Left lung (tissue), 10 donors: Measurements from ENCODE around the gene HNRNPA0. TPM values are rescaled to one million over a fixed set of nuclear protein-coding genes. Genes with fewer than 3 reads are reported as not detected.

ENCODE experiments used
- ATAC-seq: fragments of 200-7000 bp; cut with Tn5 transposase; one replicate; pipeline ENCODE4 v1.9.1; 2020; ENCODE audit warnings: moderate library complexity
- DNase-seq, 4 donors: peaks; one replicate each; pipeline ENCODE4 v3.0.0-alpha.2; 2013 to 2020
- H3K27ac ChIP-seq, 2 donors: fragments of 200-600 bp; sonication (generic) in 1 of 2; one replicate each; pipeline versions ENCODE4 v1.5.0 to v1.8.0; 2020 to 2021
- H3K27me3 ChIP-seq, 2 donors: fragments of 200-600 bp; sonication (generic) in 1 of 2; one replicate each; pipeline versions ENCODE4 v1.5.0 to v1.8.0; 2020 to 2021
- H3K36me3 ChIP-seq, 2 donors: fragments of 200-600 bp; sonication (generic) in 1 of 2; one replicate each; pipeline versions ENCODE4 v1.5.0 to v1.8.0; 2020 to 2021
- H3K4me1 ChIP-seq, 2 donors: fragments of 200-600 bp; one replicate each; pipeline ENCODE4 v1.8.0; 2021
- H3K4me3 ChIP-seq, 2 donors: fragments of 200-600 bp; sonication (generic) in 1 of 2; one replicate each; pipeline versions ENCODE4 v1.5.0 to v1.8.0; 2020 to 2021; ENCODE audit warnings: mild to moderate bottlenecking in 1 of 2
- H3K9me3 ChIP-seq, 2 donors: fragments of 200-600 bp; sonication (generic) in 1 of 2; one replicate each; pipeline versions ENCODE4 v1.5.0 to v1.8.0; 2020 to 2021
- intact Hi-C, 2 donors: fragments of 100-400 bp; cut with DNase I; formaldehyde crosslinking; loops; one replicate each; pipeline versions ENCODE4 v1.11.2 to v1.14.2; 2022
- polyA plus RNA-seq, 6 donors: library from polyadenylated mRNA; unstranded; fragments of 120-200 nt; gene quantifications; one replicate each; pipeline ENCODE4 v1.2.1, GENCODE V29; 2013; ENCODE audit not compliant: insufficient read length in 6 of 6
- total RNA-seq, 2 donors: library from RNA; stranded (reverse); fragmentation: NEBNext Ultra II Directional; extraction: Animal tissue kit (Norgen Biotek cat#: 25700); gene quantifications; one replicate each; pipeline ENCODE4 v1.2.1, GENCODE V29; 2021
- TF ChIP-seq, protein P1 (sequence below), 2 donors: fragments of 200-600 bp; sonication (generic) in 1 of 2; IDR thresholded peaks; one replicate each; pipeline versions ENCODE4 v1.5.0 to v1.8.0; 2021; ENCODE audit warnings: antibody characterized with exemption in 2 of 2
- donor health status: DM: no; HTN: yes; CAD: no.
- donor health status: DM: no; HTN: no; CAD: no.

The HNRNPA0 gene
- total and polyA plus RNA-seq, 8 donors: 22.7 to 83.3 (median 71.1) TPM

DNA sequence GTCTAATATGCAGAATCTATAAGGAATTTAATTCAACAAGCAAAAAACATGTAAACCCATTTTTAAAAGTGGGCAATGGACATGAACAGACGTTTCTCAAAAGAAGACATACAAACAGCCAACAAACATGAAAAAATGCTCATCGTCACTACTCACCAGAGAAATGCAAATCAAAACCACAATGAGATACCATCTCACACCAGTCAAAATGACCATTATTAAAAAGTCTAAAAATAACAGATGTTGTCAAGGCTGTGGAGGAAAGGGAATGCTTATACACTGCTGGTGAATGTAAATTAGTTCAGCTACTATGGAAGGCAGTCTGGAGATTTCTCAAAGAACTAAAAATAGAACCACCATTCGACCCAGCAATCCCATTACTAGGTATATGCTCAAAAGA is 15.2 kb downstream of the HNRNPA0 start:
- intact Hi-C loops: loop anchor here in 1 of 2 donors (5.0 kb wide), 1 partner anchor 82 kb away; no protein-coding TSS in a partner anchor
- Histone ChIP-seq H3K36me3 (no peaks in the 10 kb centered on the region), H3K27me3 (peaks cover 0 to 6% of the 10 kb centered on the region in 2 donors), H3K9me3 (no peaks in the 10 kb centered on the region), H3K27ac (no peak overlapping the region), H3K4me3 (no peak overlapping the region), H3K4me1 (peaks cover 8 to 45% of the 10 kb centered on the region in 2 donors)
- no peak for DNase-seq
- TF ChIP-seq, protein P1, sequence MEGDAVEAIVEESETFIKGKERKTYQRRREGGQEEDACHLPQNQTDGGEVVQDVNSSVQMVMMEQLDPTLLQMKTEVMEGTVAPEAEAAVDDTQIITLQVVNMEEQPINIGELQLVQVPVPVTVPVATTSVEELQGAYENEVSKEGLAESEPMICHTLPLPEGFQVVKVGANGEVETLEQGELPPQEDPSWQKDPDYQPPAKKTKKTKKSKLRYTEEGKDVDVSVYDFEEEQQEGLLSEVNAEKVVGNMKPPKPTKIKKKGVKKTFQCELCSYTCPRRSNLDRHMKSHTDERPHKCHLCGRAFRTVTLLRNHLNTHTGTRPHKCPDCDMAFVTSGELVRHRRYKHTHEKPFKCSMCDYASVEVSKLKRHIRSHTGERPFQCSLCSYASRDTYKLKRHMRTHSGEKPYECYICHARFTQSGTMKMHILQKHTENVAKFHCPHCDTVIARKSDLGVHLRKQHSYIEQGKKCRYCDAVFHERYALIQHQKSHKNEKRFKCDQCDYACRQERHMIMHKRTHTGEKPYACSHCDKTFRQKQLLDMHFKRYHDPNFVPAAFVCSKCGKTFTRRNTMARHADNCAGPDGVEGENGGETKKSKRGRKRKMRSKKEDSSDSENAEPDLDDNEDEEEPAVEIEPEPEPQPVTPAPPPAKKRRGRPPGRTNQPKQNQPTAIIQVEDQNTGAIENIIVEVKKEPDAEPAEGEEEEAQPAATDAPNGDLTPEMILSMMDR (IDR thresholded peaks at IDR 0.05): no peak
- no peak for ATAC-seq

DNA sequence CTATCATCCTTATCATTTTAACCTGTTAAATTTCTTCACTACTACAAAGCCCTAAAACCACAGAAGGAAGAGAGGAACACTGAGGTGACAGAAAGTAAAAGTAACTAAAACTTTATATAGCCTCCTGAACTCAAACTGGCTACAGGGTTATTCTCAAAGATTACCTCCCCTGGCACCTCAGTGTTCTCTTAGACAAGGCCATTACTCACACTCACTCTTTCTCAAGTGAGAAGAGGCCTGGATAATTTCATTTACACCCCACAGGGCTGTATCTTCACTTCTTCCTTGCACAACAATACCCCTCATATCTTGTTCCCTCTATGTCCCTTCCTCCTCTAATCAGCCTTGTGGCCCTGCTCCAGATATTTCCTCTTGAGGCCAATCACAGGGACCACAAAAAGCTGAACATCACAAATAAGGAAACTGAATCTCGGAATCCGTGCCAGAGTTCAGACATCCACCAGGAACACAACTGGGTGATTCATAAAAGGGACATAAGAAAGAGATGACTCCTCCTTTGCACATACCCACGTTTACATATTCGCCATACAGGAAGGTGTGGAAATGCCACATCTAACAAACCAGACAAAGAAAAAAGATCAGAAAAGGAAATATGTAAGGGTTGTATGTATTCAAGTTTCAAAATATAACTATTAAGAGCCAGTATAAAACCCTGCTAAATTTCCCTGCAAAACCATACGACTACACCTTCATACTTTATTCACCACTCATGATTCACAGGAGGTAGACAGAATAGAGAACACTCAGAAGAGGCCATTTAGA is 16.6 kb downstream of the HNRNPA0 start:
- H3K9me3 ChIP-seq: no peaks in the 10 kb centered on the region
- no peak for ATAC-seq

DNA sequence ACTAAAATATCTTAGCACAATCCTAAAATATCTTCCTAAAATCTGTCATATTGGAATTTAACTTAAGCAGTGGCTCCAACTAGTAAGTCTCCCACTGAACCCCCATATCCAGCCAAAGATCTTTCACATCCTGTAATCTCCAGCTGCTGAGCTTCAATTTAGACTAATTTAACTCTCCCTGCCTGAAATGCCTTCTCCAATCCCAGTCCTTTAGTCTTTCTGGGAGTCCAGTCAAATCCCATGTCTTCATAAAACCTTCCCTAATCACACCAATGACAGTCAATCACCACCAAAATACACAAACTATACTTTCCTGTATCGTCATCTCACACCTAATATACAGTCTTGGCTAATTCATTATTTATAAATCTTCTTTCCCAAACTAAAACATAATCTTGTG is 17.7 kb downstream of the HNRNPA0 start:
- Histone ChIP-seq H3K4me3 (no peak overlapping the region), H3K27me3 (peaks cover 0 to 6% of the 10 kb centered on the region in 2 donors), H3K36me3 (no peaks in the 10 kb centered on the region), H3K4me1 (peaks cover 8 to 45% of the 10 kb centered on the region in 2 donors), H3K27ac (peak overlapping the region in 1 of 2 donors; percentile 70), H3K9me3 (no peaks in the 10 kb centered on the region)
- TF ChIP-seq, protein P1 (IDR thresholded peaks at IDR 0.05): no peak
- intact Hi-C loops: loop anchor here in 1 of 2 donors (5.0 kb wide), 1 partner anchor 79 kb away; no protein-coding TSS in a partner anchor
- ATAC-seq (no peak), DNase-seq (peak in 2 of 4 donors; percentile 80 to 82)

More for the DNA sequence above, 16.6 kb downstream of the HNRNPA0 start:
- Histone ChIP-seq H3K27ac (peak overlapping the region in 1 of 2 donors; percentile 37), H3K4me1 (peaks cover 8 to 45% of the 10 kb centered on the region in 2 donors), H3K4me3 (no peak overlapping the region), H3K27me3 (peaks cover 0 to 6% of the 10 kb centered on the region in 2 donors), H3K36me3 (no peaks in the 10 kb centered on the region)
- intact Hi-C loops: loop anchor here in 1 of 2 donors (5.0 kb wide), 1 partner anchor 80 kb away; no protein-coding TSS in a partner anchor
- TF ChIP-seq, protein P1 (IDR thresholded peaks at IDR 0.05): no peak
- peak in 2 of 4 donors; percentile 30 to 43 for DNase-seq

DNA sequence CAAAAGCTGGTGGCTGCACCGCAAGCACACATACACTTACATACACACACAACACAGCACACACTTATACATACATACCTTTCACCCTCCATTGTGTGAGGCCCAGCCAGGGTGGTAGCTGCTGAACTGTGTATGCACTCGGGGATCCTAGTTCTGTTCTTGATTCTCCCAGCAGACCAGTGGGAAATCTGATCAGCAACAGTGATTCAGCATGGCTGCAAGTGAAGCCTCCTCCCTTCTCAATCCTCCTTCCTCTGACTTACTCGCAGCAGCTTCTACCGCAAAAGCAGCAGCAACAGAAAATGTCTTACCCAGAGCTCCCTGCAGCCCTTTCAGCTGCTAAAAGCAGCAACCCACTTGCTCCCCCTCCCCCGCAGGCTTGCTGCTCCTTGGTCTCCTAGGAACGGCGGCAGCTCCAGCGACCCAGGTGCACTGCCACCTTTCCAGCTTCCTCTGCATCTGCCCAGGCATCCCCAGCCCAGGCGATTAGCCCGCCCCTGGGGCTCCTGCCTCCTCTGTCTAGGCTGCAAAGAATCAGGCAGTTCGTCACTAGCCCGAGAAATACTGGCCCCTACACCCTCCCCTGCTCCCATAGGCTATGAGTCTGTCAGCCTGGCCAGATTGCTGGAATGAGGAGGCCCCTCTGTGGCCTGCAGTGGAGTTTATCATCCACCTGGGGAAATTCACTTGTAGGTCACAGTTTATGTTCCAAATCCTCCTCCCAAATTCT is 18.4 kb downstream of the HNRNPA0 start, which contains the start of gene KLHL3:
KLHL3 (minus strand) TSS at position 535 of the 730 bp plus-strand sequence; CDS start at position 92, 443 bp downstream.
- intact Hi-C loops: loop anchor here in 1 of 2 donors (5.0 kb wide), 1 partner anchor 78 kb away; no protein-coding TSS in a partner anchor

More for the DNA sequence above, 18.4 kb downstream of the HNRNPA0 start, which contains the start of gene KLHL3:
- Histone ChIP-seq H3K4me3 (peak within 1 kb of the TSS; percentile 17 to 36), H3K36me3 (no peaks in the 10 kb centered on the region), H3K4me1 (peaks cover 8 to 45% of the 10 kb centered on the region in 2 donors), H3K27ac (peak within 1 kb of the TSS; percentile 28 to 70), H3K27me3 (peaks cover 0 to 6% of the 10 kb centered on the region in 2 donors), H3K9me3 (no peaks in the 10 kb centered on the region)
- TF ChIP-seq, protein P1 (IDR thresholded peaks at IDR 0.05): no peak
- ATAC-seq (peak; percentile 73), DNase-seq (peak; percentile 37 to 78 (median 50))
